ENCODE measurements around the gene IFI27L1.

Gene IFI27L1

GRCh38 chr14:94115631-94116030, 34.5 kb downstream of the IFI27L1 start:
- no peak for FAIRE-seq

GRCh38 chr14:94116701-94117100, 35.6 kb downstream of the IFI27L1 start:
- FAIRE-seq, result no peak

GRCh38 chr14:94117856-94118255, 36.7 kb downstream of the IFI27L1 start:
- FAIRE-seq, result no peak

GRCh38 chr14:94119071-94119470, 38.0 kb downstream of the IFI27L1 start:
- no peak for FAIRE-seq

- FAIRE-seq, result no peak
These were observed 39.7 kb downstream of the IFI27L1 start for GRCh38 chr14:94120667-94121340.

- FAIRE-seq, result no peak
These were observed 40.4 kb downstream of the IFI27L1 start for GRCh38 chr14:94121485-94121884.

GRCh38 chr14:94122438-94122837, 41.3 kb downstream of the IFI27L1 start:
- no peak for FAIRE-seq

- no peak for FAIRE-seq
These were observed 42.2 kb downstream of the IFI27L1 start for GRCh38 chr14:94123296-94123695.

- no peak for FAIRE-seq
These were observed 42.8 kb downstream of the IFI27L1 start for GRCh38 chr14:94123868-94124267.

GRCh38 chr14:94124582-94125377, 43.7 kb downstream of the IFI27L1 start:
- FAIRE-seq, result no peak

GRCh38 chr14:94125659-94126418, 44.7 kb downstream of the IFI27L1 start:
- FAIRE-seq, result no peak

GRCh38 chr14:94126419-94126677, 45.2 kb downstream of the IFI27L1 start:
- no peak for FAIRE-seq

- FAIRE-seq, result no peak
These were observed 45.7 kb downstream of the IFI27L1 start for GRCh38 chr14:94126800-94127199.

- FAIRE-seq, result no peak
These were observed 46.2 kb downstream of the IFI27L1 start for GRCh38 chr14:94127330-94127729.

- no peak for FAIRE-seq
These were observed 47.2 kb downstream of the IFI27L1 start for GRCh38 chr14:94128216-94128839.

- no peak for FAIRE-seq
These were observed 48.1 kb downstream of the IFI27L1 start, which contains the start of gene IFI27L2 for GRCh38 chr14:94129111-94129757. IFI27L2 (minus strand) TSS chr14:94129604; CDS start chr14:94129564, 40 bp downstream.

- peak; percentile 55 for FAIRE-seq
These were observed 48.8 kb downstream of the IFI27L1 start for GRCh38 chr14:94129758-94130414.

GRCh38 chr14:94132285-94132887, 51.3 kb downstream of the IFI27L1 start:
- peak; percentile 97 for FAIRE-seq

GRCh38 chr14:94135476-94135875, 54.4 kb downstream of the IFI27L1 start:
- no peak for FAIRE-seq

- no peak for FAIRE-seq
These were observed 55.6 kb downstream of the IFI27L1 start for GRCh38 chr14:94136575-94137331.

- no peak for FAIRE-seq
These were observed 57.1 kb downstream of the IFI27L1 start for GRCh38 chr14:94138251-94138650.
